Measurements from ENCODE around the gene UBE2V1.
"Not testable (repeated sequence)": the region's sequence is repeated elsewhere in the genome, so short reads cannot be mapped to it uniquely, and the experiment has no call there.

UBE2V1 gene

DNA sequence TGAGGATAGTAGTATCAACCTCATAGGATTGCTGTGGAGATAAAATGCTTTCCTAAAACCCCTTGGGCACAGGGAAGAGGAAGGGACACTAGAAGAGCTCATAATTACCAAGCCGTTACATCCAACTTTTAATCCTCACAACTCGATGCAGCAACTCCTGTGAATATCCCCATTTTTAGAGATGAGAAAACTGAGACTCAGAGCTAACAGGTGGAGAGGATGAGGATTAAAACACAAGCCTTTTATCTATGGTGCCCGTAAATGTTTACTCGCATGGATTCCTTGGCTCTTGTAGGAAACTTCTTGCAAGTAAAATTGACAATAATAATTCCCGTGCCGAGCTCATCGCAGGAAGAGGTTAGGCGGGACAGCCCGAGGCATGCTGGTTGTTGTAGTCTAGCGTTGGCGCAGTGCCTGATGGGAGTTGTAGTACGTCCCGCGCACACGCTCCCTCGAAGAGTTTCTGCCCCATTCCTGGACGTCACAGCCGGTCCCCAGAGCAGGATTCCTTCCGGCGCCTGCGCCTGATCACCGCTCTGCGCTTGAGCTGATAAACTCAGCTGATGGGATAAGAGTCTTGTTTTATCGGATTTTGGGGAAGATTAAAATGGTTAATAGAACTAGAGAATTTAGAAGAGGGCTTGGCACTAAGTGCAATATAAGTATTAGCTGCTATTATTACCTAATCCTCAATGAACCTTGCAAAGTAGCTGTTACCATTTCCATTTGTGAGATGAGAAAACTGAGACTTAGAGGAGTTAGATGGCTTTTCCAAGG is 2.8 kb upstream of the UBE2V1 start:
- DNase-seq (ENCODE audit: low read depth in 1 of 2, low spot score in 1 of 2): peak; percentile 81 to 83

DNA sequence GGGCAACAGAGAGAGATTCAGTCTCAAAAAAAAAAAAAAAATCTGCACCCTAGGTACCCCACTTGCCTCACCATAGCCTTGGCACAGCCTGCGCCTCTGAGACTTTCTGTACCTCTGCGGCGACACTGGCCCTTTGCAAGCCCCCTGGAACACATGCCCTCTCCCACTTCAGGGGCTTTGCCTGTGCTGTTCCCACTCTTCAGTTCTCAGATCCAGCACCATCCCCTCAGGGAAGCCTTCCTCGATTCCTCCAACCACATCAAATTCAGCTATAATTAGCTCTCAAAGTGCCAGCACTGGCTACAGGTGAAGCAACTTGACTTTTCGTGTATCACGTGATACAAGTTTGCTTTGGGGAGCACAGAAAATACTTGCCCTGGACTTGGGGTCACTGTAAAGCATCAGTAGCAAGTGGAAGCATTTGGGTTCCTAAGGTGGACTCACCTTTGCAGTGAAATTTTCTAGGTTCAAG is 2.1 kb upstream of the UBE2V1 start:
- DNase-seq (ENCODE audit: low read depth in 1 of 2, low spot score in 1 of 2): no peak

DNA sequence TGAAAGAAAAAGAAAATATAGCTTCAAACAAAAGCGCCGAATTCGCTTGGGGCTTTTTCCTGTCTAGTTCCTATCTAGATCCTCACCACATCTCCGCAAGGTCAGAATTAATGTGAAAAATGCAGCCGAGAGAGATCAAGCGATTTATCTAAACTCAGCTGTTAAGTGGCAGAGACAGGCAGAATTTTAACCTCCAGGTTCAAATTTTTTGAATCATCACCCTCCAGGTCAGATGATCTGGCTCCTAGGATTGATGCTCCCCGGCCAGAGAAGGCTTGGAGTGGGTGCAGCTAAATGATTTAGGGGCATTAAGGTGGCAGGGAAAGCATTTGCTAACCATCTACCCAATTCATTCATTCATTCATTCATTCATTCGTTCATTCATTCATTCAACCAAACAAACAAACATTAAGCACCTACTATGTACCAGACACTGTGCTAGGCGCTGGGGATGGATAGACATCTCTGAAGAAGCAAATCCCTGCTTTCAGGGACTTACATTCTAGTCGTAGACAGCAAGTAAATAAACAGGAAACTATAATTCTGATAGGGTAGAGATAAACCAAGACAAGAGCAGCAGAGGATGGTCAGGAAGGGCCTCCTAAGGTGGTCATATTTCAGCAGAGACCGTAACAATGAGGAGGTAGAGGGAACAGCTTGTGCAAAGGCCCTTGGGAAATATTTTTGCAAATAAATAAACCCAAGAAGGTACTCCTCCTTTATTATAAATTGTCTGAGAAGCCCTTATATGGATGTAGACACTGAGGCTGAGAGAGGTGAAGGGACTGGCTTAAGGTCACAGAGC is 672 bp upstream of the UBE2V1 start:
- no peak for DNase-seq (ENCODE audit: low read depth in 1 of 2, low spot score in 1 of 2)

DNA sequence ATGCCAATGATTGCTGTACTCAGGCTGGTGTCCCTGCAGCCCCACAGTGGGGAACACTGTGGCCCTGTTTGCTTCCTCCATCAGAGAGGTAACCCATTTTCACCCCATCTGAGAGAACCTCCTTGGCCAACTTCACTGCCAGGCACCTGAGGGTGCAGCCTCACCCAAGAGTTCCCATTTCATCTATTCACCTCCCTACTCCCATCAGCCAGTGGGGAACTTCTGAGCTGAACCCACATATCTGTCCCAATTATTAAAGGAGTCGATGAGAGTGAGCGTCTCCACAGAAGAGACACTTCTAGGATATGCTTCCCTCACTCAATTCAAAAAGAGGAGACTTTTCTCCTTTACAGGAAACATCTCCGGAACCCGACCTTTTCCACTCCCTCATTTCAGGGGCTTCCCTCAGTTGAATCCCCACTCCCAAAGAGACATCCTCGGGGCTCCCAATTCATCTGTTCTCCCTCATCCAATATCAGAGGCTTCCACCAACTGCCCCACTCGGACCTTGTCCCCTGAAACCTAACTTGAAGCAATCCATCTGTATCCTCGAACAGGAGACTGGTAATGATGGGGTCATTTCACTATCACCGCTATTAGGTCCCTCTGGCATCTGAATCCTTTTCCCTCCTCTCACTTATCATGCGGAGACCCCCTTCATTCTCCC is 988 bp downstream of the UBE2V1 start:
- DNase-seq (ENCODE audit: low read depth in 1 of 2, low spot score in 1 of 2): no peak

DNA sequence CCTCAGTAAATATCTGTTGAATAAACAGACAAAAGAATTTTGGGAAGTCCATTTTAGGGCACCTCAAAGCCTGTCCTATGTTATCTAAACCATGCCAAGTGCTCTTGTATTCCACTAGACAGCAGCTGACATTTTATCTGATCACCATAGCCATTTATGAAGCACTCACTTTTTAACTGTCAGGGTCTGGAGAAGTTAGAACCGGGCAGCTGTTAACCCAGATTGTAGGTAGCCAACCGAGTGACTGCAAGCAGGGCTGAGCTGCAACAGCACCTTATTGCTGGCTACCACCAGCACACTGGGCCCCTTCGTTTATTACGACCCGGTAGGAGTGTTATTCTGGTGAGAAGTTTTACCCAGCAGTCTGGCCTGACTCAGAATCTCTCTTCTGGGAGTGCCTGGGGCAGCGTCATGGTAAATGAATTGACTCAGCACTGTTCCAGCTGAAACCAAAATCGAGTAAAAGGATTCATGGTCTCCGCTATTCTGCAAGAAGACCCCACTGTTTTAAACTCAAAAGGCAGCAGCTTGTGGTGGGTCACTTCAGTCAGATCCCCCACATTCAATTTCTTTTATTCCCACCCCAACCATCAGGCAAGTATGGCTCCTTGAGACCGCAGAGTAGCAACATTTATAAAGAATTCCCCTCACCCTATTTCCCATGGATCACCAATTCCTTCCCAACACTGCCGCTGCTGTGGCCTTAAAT is 1.7 kb downstream of the UBE2V1 start:
- peak in 1 of 2 donors; percentile 30 for DNase-seq (ENCODE audit: low read depth in 1 of 2, low spot score in 1 of 2)

DNA sequence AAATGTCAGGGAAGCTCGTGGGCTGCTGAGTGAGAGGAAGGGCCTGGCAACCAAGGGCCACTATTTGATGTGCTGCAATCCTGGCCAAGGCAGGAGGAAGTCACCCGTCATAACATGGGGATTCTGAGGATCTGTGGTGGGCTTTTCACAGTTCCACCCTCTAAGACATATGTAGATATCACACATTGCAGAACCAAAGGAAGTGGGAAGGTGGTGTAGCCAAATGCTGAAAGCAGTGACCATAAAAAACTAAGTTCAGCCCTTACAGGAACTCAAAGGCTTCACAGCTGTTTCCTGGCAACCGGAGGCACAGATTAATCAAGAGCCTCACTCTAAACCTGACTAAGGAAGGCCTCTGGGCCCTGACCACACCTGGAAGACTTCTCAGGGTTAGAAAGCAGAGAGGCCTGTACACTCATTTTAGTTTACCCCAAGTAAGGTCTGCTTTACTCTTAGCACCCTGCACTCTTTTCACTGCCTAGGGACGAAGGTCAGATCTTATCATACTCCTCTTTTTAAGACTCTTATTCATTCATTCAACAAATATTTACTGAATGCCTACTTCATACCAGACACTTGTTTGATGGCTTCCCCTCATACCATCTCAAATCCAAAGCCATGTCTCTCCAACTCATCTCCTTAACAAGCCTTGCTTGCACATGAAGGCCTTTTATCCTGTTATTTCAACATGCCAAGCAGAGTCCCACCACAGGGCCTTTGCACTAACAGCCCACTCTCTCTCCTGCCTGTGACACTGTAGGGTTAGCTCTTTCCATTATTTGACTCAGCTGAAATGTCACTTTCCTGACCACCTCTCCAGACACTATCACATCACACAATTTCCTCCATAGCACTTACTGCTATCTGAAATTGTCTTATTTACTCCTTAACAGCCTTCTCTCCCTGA is 2.6 kb downstream of the UBE2V1 start:
- no peak for DNase-seq (ENCODE audit: low read depth in 1 of 2, low spot score in 1 of 2)

DNA sequence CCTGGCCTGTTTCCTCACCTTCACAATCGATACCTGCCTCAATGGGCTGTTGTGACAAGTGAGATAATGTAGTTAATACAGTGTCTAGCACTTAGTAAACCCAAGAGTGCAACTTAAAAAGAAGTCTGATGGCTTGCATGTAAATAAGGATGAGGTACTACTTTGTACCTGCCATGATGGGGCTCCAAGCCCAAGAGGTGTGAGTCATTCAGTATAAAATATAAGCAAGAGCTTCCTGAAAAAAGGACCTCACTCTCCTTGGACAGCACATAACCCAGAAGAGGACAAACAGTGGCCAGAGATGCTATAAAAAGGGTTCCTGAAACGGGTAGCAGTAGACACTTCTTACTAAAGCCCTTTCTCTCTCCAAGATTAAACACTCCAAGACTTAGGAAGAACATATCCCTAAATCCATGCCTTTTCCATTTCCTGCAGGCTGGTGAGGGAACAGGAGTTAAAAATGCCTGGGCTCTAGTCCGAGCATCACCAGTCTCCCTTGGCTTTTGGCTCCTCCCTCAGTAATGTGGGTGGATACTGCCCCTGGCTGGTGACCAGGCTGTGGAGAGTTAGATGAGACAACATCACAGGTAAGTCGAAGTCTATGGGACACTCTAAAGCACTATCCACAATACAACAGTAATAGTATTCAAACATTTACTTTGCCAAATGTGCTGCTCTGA is 4.3 kb downstream of the UBE2V1 start:
- DNase-seq (ENCODE audit: low read depth in 1 of 2, low spot score in 1 of 2): no peak

DNA sequence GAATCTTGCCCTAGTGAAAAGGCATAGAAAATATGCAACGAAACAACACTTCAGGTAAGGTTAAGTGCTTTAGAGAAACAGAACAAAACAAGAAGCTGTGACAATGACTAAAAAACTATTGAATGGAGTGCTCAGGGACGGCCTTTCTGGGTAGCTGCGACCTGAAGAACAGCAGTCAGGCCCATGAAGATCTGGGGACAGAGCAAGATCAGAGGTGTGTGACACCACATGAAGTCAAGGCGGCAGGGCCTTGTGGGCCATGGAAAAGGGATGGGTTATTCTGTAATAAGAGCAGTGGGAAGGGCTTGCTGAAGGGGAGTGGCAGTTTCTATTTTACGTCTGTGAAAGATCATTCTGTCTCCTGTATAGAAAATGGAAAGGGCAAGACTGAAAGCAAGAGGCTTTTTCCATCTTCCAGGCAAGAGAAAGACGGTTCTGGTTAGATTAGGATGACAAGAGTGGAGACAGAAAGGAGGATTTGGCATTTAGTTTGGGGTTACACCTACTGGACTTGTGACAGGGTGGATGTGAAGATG is 5.1 kb downstream of the UBE2V1 start:
- DNase-seq (ENCODE audit: low read depth in 1 of 2, low spot score in 1 of 2): no peak

DNA sequence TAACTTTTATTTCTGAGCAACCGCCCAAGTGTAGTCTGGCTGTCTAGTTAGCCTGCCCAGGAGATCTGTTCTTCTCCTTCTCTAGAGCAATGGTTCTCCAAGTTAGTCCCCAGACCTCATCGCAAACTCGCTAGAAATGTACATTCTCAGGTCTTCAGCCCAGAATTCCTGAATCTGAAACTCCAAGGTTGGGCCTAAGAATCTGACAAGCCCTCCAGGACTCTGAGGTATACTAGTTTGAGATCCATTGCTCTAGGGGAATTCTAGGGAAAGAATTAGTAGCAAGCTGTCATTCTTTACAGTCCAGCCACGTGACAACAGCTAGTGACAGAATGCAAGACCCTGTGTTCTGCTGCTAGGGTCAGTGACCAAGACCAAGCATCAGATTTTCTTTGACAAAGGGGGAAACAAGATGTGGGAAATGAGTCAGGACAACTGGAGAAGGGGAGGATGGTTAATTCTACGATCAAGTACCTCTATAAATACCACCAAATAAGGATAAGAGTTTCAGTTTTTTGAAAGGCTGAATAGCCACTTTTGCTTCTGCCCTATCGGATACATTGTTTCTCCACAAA is 5.8 kb downstream of the UBE2V1 start:
- DNase-seq (ENCODE audit: low read depth in 1 of 2, low spot score in 1 of 2): no peak

DNA sequence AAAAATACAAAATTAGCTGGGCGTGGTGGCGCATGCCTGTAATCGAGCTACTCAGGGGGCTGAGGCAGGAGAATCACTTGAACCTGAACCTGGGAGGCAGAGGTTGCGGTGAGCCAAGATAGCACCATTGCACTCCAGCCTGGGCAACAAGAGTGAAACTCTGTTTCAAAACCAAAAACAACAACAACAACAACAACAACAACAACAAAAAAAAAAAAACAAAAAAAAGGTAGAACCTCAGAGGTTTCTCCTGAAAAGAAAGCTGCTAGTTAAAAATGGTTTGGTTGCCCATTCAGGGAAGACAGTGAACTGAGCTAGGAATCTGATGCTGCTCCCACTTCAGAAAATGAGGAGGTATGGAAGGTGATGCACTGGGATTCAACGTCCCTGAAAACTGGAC is 6.3 kb downstream of the UBE2V1 start:
- DNase-seq (ENCODE audit: low read depth in 1 of 2, low spot score in 1 of 2): not testable (repeated sequence)

DNA sequence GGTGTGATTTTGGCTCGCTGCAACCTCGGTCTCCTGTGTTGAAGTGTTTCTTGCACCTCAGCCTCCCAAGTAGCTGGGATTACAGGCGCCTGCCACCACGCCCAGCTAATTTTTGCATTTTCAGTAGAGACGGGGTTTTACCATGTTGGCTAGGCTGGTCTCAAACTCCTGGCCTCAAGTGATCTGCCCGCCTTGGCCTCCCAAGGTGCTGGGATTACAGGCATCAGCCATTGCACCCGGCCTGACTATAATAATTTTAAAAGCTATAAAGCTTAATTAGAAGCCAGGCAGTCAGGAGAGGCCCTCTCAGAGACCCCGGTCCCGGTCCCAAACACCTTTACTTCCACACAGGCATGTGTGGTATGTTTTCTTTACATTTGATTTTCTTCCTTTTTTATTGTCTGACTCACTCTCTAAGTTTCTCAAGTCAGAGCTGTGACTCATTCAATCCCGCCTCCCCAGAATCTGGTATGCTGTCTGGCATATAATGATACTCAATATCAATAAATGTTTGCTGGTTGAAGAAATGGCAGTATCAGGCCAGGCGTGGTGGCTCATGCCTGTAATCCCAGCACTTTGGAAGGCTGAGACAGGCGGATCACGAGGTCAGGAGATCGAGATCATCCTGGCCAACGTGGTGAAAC is 9.4 kb downstream of the UBE2V1 start:
- not testable (repeated sequence) for DNase-seq (ENCODE audit: low read depth in 1 of 2, low spot score in 1 of 2)

DNA sequence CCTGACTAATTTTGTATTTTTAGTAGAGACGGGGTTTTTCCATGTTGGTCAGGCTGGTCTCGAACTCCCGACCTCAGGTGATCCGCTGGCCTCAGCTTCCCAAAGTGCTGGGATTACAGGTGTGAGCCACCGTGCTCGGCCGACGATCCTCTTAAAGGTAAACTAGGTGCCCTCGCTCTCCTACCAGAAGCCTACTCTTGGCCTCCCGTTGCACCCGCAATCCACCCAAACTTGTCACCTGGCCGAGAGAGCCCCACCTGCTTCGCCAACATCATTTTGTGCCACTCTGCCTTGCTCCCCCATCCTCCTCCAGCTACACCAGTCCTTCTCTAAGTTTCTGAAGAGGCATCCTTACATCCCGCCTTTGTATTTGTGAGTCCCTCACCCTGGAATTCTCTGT is 10.4 kb downstream of the UBE2V1 start:
- not testable (repeated sequence) for DNase-seq (ENCODE audit: low read depth in 1 of 2, low spot score in 1 of 2)

DNA sequence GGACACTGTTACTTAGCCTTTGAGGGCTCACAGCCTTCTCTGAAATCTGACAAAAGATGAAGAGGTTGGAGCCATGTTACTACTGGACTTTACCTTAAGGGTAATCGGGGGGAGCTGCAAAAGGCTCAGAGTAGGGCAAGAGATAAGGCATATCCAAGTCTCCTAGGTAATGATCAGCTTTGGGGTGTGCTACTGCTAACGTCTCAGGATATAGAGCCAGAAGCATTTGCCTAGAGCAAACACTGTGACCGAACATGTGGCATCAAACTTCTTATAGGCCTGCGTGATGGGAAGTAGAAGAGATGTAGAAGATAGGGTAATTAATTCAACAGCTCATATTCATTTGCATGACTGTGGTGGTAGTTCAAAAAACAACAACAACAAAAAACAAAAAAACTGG is 11.1 kb downstream of the UBE2V1 start:
- no peak for DNase-seq (ENCODE audit: low read depth in 1 of 2, low spot score in 1 of 2)

DNA sequence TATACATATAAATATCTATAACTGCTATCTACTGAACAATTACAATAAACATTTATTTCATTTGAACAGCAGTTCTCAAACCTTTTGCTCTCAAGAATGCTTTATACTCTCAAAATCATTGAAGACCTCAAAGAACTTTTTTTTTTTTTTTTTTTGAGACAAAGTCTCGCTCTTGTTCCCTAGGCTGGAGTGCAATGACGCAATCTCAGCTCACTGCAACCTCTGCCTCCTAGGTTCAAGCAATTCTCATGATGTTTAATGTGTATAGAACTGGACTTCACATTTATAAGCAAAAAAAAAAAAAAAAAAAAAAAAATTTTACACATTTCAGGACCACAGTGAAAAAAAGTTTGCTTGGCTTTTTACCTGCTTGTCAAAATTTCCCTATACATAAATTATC is 11.7 kb downstream of the UBE2V1 start:
- DNase-seq (ENCODE audit: low read depth in 1 of 2, low spot score in 1 of 2): no peak

DNA sequence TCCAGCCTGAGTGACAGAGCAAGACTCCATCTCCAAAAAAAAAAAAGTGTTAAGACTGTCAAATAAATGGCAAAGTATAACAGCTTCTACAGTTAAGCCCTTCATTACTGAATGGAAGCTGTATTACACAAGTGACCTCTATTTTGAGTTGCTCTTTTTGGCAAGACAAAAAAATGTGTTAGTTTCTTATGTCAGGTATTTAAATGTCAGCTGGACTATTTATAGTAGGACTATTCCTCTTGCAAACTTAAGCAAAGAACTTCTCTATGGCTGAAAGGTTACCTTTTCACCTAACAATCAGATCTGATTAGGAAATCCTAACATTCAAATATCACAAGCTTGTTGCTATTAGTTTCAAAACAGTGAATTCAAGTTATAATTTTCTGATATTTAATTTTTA is 12.4 kb downstream of the UBE2V1 start:
- no peak for DNase-seq (ENCODE audit: low read depth in 1 of 2, low spot score in 1 of 2)

DNA sequence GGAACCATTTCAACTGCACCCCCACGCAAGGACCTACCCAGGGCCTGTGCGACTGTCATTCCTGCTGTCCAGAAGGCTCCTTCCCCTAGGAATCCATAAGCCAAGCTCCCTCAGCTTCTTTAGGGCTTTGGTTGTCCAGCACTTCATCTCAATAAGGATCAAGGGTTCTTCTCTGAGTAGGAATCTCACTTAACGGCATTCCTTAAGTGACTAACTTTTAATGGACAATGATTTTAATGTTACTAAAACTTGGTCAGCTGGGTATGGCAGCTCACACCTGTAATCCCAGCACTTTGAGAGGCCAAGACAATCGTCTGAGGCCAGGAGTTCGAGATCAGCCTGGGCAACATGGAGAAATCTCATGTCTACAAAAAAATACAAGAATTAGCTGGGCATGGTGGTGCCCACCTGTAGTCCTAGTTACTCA is 13.4 kb downstream of the UBE2V1 start:
- no peak for DNase-seq (ENCODE audit: low read depth in 1 of 2, low spot score in 1 of 2)

DNA sequence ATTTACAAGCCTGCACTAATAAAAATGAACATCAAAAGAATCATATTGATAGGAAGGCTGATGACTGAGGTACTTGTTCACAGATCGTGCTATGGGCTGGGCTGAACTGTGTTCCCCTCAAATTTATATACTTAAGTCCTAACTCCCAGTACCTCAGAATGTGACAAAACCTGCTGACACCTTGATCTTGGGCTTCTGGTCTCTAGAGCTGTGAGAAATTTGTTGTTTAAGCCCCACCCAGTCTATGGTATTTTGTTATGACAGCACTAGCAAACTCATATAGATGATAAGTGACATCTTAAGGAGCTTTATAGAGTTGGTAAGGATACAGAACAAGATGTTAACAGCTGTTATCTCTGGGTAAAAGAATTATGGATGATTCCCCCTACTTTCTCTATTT is 13.8 kb downstream of the UBE2V1 start:
- DNase-seq (ENCODE audit: low read depth in 1 of 2, low spot score in 1 of 2): no peak

DNA sequence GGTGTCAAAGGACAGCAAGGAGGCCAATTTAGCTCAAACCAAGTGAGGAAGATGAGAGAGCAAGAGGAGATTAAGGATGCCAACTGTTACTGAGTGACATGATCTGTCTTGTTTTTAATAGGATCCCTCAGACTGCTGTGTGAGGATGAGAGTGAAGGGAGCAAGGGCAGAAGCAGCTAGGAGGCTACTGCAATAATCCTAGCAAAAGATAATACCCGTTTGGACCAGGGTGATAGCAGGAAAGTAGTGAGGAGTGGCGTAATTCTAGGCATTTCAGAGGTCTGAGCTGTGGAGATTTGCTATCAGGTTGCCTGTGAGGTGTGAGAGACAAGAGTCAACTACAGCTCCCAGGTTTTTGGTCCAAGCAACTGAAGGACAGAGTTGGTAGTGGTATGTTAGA is 14.7 kb downstream of the UBE2V1 start:
- no peak for DNase-seq (ENCODE audit: low read depth in 1 of 2, low spot score in 1 of 2)
